ENCODE data around the gene GPC6.

GRCh38 chr13:93283255-93283654 is 56.6 kb downstream of the GPC6 start:
- no peak for TF ChIP-seq ZNF76 (tag by site-specific recombination; IDR thresholded peaks at IDR 0.05; ENCODE audit: borderline replicate concordance, low read depth)
- TF ChIP-seq CTCF (tag by site-specific recombination; IDR thresholded peaks at IDR 0.05): no peak
- no peak for TF ChIP-seq ZNF274 (IDR thresholded peaks at IDR 0.05; ENCODE audit: low read length)
- TF ChIP-seq ZNF274 (tag by site-specific recombination; IDR thresholded peaks at IDR 0.05; ENCODE audit: borderline replicate concordance): no peak
- TF ChIP-seq REST (tag by site-specific recombination; IDR thresholded peaks at IDR 0.05): no peak
- no peak for TF ChIP-seq ZNF19 (tag by site-specific recombination; IDR thresholded peaks at IDR 0.05; ENCODE audit: low read depth)
- no peak for TF ChIP-seq ZNF423 (tag by site-specific recombination; IDR thresholded peaks at IDR 0.05)
